B cell (primary cell): ENCODE data around the gene RANBP9. TPM values are rescaled to one million over a fixed set of nuclear protein-coding genes. Genes with fewer than 3 reads are reported as not detected.

Source experiments
- ATAC-seq: fragments of 200-7000 bp; cut with Tn5 transposase; one replicate; pipeline ENCODE4 v1.10.0; 2021; ENCODE audit warnings: low read depth, mild to moderate bottlenecking, moderate number of reproducible peaks, moderate library complexity
- CTCF ChIA-PET: fragments of 350-600 bp; sonication (Branson Sonifier 250); formaldehyde crosslinking; loops from one replicate; lab custom pipeline; 2021; ENCODE audit warnings: antibody characterized with exemption, inconsistent platforms; lab: Charles Lee
- POLR2A ChIA-PET: fragments of 350-600 bp; sonication (Branson Sonifier 250); formaldehyde crosslinking; loops from one replicate; lab custom pipeline; 2021; ENCODE audit warnings: antibody characterized with exemption; lab: Charles Lee
- DNase-seq: peaks from one replicate; pipeline ENCODE4 v3.0.0; 2013
- H2AFZ ChIP-seq: 2 replicates; pipeline ENCODE4 v1.6.1; 2012; ENCODE audit warnings: mild to moderate bottlenecking, low read depth, low read length; ENCODE audit not compliant: insufficient read depth, poor library complexity, severe bottlenecking
- H3K27ac ChIP-seq, 2 donors: 1 replicate in 1 of 2; 2 replicates in 1 of 2; pipeline ENCODE4 v1.5.1; 2012 to 2013; ENCODE audit warnings: low read length in 2 of 2, mild to moderate bottlenecking in 2 of 2, moderate library complexity in 1 of 2
- H3K27me3 ChIP-seq, 4 experiments: fragments of 200-600 bp in 1 of 4; sonication (generic) in 1 of 4; replicated peaks in 1 of 4; 1 replicate in 2 of 4; 2 replicates in 2 of 4; pipeline versions ENCODE4 v1.6.1 to v1.7.0; 2013 to 2016; ENCODE audit warnings: low read length in 3 of 4, mild to moderate bottlenecking in 2 of 4, mixed read lengths in 1 of 4, moderate library complexity in 1 of 4; ENCODE audit not compliant: insufficient read depth in 4 of 4, control insufficient read depth in 3 of 4; ENCODE audit errors: control extremely low read depth in 1 of 4
- H3K36me3 ChIP-seq, 2 experiments: replicated peaks in 1 of 2; 1 replicate in 1 of 2; 2 replicates in 1 of 2; pipeline versions ENCODE4 v1.6.1 to v1.7.1; 2013; ENCODE audit warnings: low read length in 1 of 2; ENCODE audit not compliant: insufficient read depth in 2 of 2, control insufficient read depth in 1 of 2; ENCODE audit errors: control extremely low read depth in 1 of 2, extremely low read depth in 1 of 2
- H3K4me1 ChIP-seq, 2 donors: fragments of 200-600 bp in 1 of 2; sonication (generic) in 1 of 2; 1 replicate in 1 of 2; 2 replicates in 1 of 2; pipeline versions ENCODE4 v1.5.1 to v1.6.1; 2013 to 2017; ENCODE audit warnings: low read length in 2 of 2; ENCODE audit not compliant: control insufficient read depth in 2 of 2, insufficient read depth in 2 of 2
- H3K4me2 ChIP-seq: replicated peaks from 2 replicates; pipeline ENCODE3; 2012; ENCODE audit warnings: mild to moderate bottlenecking, low read depth, low read length; ENCODE audit not compliant: poor library complexity, severe bottlenecking
- H3K4me3 ChIP-seq, 5 experiments: fragments of 200-600 bp in 1 of 5; sonication (generic) in 1 of 5; 1 replicate in 3 of 5; 2 replicates in 2 of 5; pipeline versions ENCODE4 v1.5.1 to v1.7.0; 2011 to 2016; ENCODE audit warnings: low read length in 4 of 5, mild to moderate bottlenecking in 4 of 5, low read depth in 2 of 5, control low read depth in 1 of 5, moderate library complexity in 1 of 5; ENCODE audit not compliant: insufficient read depth in 1 of 5; ENCODE audit errors: control extremely low read depth in 1 of 5, extremely low read depth in 1 of 5
- H3K79me2 ChIP-seq: fragments of 200-600 bp; sonication (generic); one replicate; pipeline ENCODE4 v1.6.0; 2016; ENCODE audit warnings: low read length; ENCODE audit not compliant: control insufficient read depth, insufficient read depth
- H3K9ac ChIP-seq: fragments of 200-600 bp; sonication (generic); 2 replicates; pipeline ENCODE4 v1.6.1; 2017; ENCODE audit warnings: mild to moderate bottlenecking, low read length, moderate library complexity
- H3K9me3 ChIP-seq, 3 donors: one replicate each; pipeline versions ENCODE4 v1.6.1 to v1.7.1; 2013; ENCODE audit warnings: low read length in 2 of 3; ENCODE audit not compliant: control insufficient read depth in 2 of 3, insufficient read depth in 1 of 3; ENCODE audit errors: control extremely low read depth in 1 of 3
- H4K20me1 ChIP-seq: 2 replicates; pipeline ENCODE4 v1.6.0; 2012; ENCODE audit warnings: mild to moderate bottlenecking, low read length; ENCODE audit not compliant: insufficient read depth, control insufficient read depth, poor library complexity, severe bottlenecking
- H3K27ac Mint-ChIP-seq: one replicate; pipeline ENCODE4 v1.8.0; 2021; ENCODE audit warnings: mixed read lengths
- H3K27me3 Mint-ChIP-seq: one replicate; pipeline ENCODE4 v1.8.0; 2021; ENCODE audit warnings: mixed read lengths
- H3K4me1 Mint-ChIP-seq: one replicate; pipeline ENCODE4 v1.8.0; 2021; ENCODE audit warnings: mixed read lengths
- H3K4me3 Mint-ChIP-seq: one replicate; pipeline ENCODE4 v1.8.0; 2021; ENCODE audit warnings: mixed read lengths
- H3K9me3 Mint-ChIP-seq: one replicate; pipeline ENCODE4 v1.8.0; 2022; ENCODE audit warnings: mixed read lengths; ENCODE audit not compliant: insufficient read depth
- EZH2 ChIP-seq: IDR thresholded peaks from 2 replicates; pipeline ENCODE4 v1.6.1; 2012; ENCODE audit warnings: borderline replicate concordance, low read depth, mild to moderate bottlenecking, moderate library complexity, low read length; ENCODE audit not compliant: insufficient read depth, poor library complexity, severe bottlenecking
- WGBS: methylation state at CpG from one replicate; pipeline ENCODE4 v1.1.5; 2013; ENCODE audit warnings: missing lambda C conversion rate; ENCODE audit not compliant: insufficient coverage; 5-methylcytosine and 5-hydroxymethylcytosine counted together
- intact Hi-C: fragments of 100-400 bp; cut with micrococcal nuclease; formaldehyde crosslinking; loops from one replicate; pipeline ENCODE4 v1.10.0; 2022
- polyA plus RNA-seq: library from polyadenylated mRNA; depleted of rRNA; stranded (reverse); fragments of >200 nt; gene quantifications from 2 replicates; pipeline ENCODE4 v1.2.3, GENCODE V29; 2012
- total RNA-seq, 2 donors: library from RNA; stranded (reverse); fragments of 120-200 nt in 1 of 2; gene quantifications; 1 replicate in 1 of 2; 2 replicates in 1 of 2; pipeline versions ENCODE4 v1.2.3 to v1.2.4, GENCODE V29; 2013 to 2022
- TF ChIP-seq, protein P1 (sequence below): fragments of 200-600 bp; IDR thresholded peaks from one replicate; pipeline ENCODE4 v1.8.0; 2022; ENCODE audit warnings: antibody characterized with exemption, mild to moderate bottlenecking

Gene RANBP9
- total and polyA plus RNA-seq, 2 donors (not counting 1 experiment from before 2014, with no cell fraction given): 20.0 to 34.1 TPM

DNA sequence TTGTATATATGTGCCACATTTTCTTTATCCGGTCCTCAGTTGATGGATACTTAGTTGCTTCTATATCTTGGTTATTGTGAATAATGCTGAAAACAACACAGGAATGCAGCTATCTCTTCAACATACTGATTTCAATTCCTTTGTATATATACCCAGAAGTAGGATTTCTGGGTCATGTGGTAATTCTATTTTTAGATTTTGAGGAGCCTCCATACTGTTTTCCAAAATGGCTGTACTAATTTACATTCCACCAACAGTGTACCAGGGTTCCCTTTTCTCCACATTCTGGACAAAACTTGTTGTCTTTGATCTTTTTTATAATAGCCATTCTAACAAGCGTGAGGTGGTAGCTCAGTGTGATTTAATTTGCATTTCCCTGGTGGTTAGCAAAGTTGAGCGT, 135.6 kb downstream of the RANBP9 start:
- no peak overlapping the region for H3K4me2 ChIP-seq
- peaks cover 15 to 16% of the 10 kb centered on the region in 2 donors for H3K4me1 ChIP-seq
- H3K9ac ChIP-seq: no peak overlapping the region
- Mint-ChIP-seq H3K4me1 (peaks cover 27% of the 10 kb centered on the region), H3K27ac (peak overlapping the region; percentile 75), H3K4me3 (peak overlapping the region; percentile 74), H3K27me3 (no peaks in the 10 kb centered on the region), H3K9me3 (no peaks in the 10 kb centered on the region)
- H3K9me3 ChIP-seq: no peaks in the 10 kb centered on the region
- WGBS: no CpG with 5 or more reads among the region's 3 CpGs
- no peak for ATAC-seq
- H3K27ac ChIP-seq: no peak overlapping the region
- H2AFZ ChIP-seq: no peak overlapping the region
- intact Hi-C loops: no loop called here
- CTCF ChIA-PET: interaction anchor here (1.0 to 5.6 kb wide), 12 partner anchors 12 to 244 kb away, joined by 3 to 53 read pairs (median 19); partner anchors contain the start of genes NOL7 and TBC1D7
- no peak overlapping the region for H3K4me3 ChIP-seq
- H3K36me3 ChIP-seq: peaks cover 0 to 8% of the 10 kb centered on the region in 2 experiments
- POLR2A ChIA-PET: no interaction called here
- TF ChIP-seq, protein P1, sequence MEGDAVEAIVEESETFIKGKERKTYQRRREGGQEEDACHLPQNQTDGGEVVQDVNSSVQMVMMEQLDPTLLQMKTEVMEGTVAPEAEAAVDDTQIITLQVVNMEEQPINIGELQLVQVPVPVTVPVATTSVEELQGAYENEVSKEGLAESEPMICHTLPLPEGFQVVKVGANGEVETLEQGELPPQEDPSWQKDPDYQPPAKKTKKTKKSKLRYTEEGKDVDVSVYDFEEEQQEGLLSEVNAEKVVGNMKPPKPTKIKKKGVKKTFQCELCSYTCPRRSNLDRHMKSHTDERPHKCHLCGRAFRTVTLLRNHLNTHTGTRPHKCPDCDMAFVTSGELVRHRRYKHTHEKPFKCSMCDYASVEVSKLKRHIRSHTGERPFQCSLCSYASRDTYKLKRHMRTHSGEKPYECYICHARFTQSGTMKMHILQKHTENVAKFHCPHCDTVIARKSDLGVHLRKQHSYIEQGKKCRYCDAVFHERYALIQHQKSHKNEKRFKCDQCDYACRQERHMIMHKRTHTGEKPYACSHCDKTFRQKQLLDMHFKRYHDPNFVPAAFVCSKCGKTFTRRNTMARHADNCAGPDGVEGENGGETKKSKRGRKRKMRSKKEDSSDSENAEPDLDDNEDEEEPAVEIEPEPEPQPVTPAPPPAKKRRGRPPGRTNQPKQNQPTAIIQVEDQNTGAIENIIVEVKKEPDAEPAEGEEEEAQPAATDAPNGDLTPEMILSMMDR: no peak
- TF ChIP-seq EZH2: no peak
- peaks cover 22% of the 10 kb centered on the region for H3K79me2 ChIP-seq
- H3K27me3 ChIP-seq: no peaks in the 10 kb centered on the region
- no peaks in the 10 kb centered on the region for H4K20me1 ChIP-seq
- DNase-seq: no peak

GRCh38 chr6:13575377-13575775, 136.3 kb downstream of the RANBP9 start:
- ChIA-PET POLR2A (interaction anchor here (0.7 to 2.7 kb wide), 12 partner anchors 32 to 302 kb away, joined by 3 to 31 read pairs (median 3); partner anchors contain the start of genes GFOD1 and NOL7), CTCF (interaction anchor here (0.7 to 5.6 kb wide), 31 partner anchors 9 to 380 kb away, joined by 3 to 53 read pairs (median 7); partner anchors contain the start of genes GFOD1, NOL7, RANBP9 and TBC1D7)
- Mint-ChIP-seq H3K4me3 (peak overlapping the region; percentile 95), H3K9me3 (no peaks in the 10 kb centered on the region), H3K27me3 (no peaks in the 10 kb centered on the region), H3K27ac (peak overlapping the region; percentile 98), H3K4me1 (peaks cover 27% of the 10 kb centered on the region)
- no CpG with 5 or more reads among the region's 3 CpGs for WGBS
- peak overlapping the region in 4 of 5 experiments; percentile 80 to 99 (median 84) for H3K4me3 ChIP-seq
- H4K20me1 ChIP-seq: no peaks in the 10 kb centered on the region
- no peaks in the 10 kb centered on the region for H3K27me3 ChIP-seq
- peaks cover 0 to 8% of the 10 kb centered on the region in 2 experiments for H3K36me3 ChIP-seq
- peaks cover 22% of the 10 kb centered on the region for H3K79me2 ChIP-seq
- peak overlapping the region; percentile 98 for H3K4me2 ChIP-seq
- peak overlapping the region; percentile 87 to 94 for H3K27ac ChIP-seq
- intact Hi-C loops: loop anchor here (1.0 to 2.0 kb wide), 5 partner anchors 37 to 247 kb away; partner anchors contain the start of gene TBC1D7
- DNase-seq (no peak), ATAC-seq (peak; percentile 0)
- H3K4me1 ChIP-seq: peaks cover 15 to 16% of the 10 kb centered on the region in 2 donors
- no peak for TF ChIP-seq EZH2
- TF ChIP-seq, protein P1: peak; percentile 56
- H3K9me3 ChIP-seq: no peaks in the 10 kb centered on the region
- peak overlapping the region; percentile 96 for H2AFZ ChIP-seq
- H3K9ac ChIP-seq: peak overlapping the region; percentile 91
